Left ventricle myocardium inferior (tissue), 1 donor: ENCODE results near the gene PFDN5. TPM values are rescaled to one million over a fixed set of nuclear protein-coding genes. Genes with fewer than 3 reads are reported as not detected.

Source experiments
- DNase-seq: peaks from one replicate; pipeline ENCODE4 v3.0.0-alpha.2; 2020
- H3K27ac ChIP-seq: fragments of 200-600 bp; replicated peaks from 2 replicates; pipeline ENCODE4 v1.8.0; 2021
- H3K27me3 ChIP-seq: fragments of 200-600 bp; 2 replicates; pipeline ENCODE4 v1.8.0; 2021; ENCODE audit warnings: low read depth
- H3K36me3 ChIP-seq: fragments of 200-600 bp; 2 replicates; pipeline ENCODE4 v1.8.0; 2021
- H3K4me1 ChIP-seq: fragments of 200-600 bp; 2 replicates; pipeline ENCODE4 v1.8.0; 2021
- H3K4me3 ChIP-seq: fragments of 200-600 bp; 2 replicates; pipeline ENCODE4 v1.8.0; 2021; ENCODE audit warnings: mild to moderate bottlenecking, moderate library complexity
- H3K9me3 ChIP-seq: fragments of 200-600 bp; replicated peaks from 2 replicates; pipeline ENCODE4 v1.8.0; 2021
- CTCF ChIP-seq: fragments of 200-600 bp; IDR thresholded peaks from 2 replicates; pipeline ENCODE4 v1.8.0; 2021; ENCODE audit warnings: antibody characterized with exemption, mild to moderate bottlenecking, borderline replicate concordance
- intact Hi-C: fragments of 100-400 bp; cut with micrococcal nuclease; formaldehyde crosslinking; loops from one replicate; pipeline ENCODE4 v1.11.0; 2022
- total RNA-seq: library from RNA; stranded (reverse); fragmentation: NEBNext Ultra II Directional; extraction: Animal tissue kit (Norgen Biotek cat#: 25700); gene quantifications from one replicate; pipeline ENCODE4 v1.2.1, GENCODE V29; 2021
- donor health status: DM: no; HTN: yes; CAD: no; lungs with severe emphysema.

PFDN5 gene
- total RNA-seq, 1 donor from 2014 or later: 399 TPM

GRCh38 chr12:53336181-53336681 is 40.9 kb downstream of the PFDN5 start, which contains the start of gene SP7:
Gene SP7, minus strand, starts transcription at chr12:53336354. Its CDS starts 708 bp downstream, at chr12:53335646.
- no peak for DNase-seq
- Histone ChIP-seq H3K36me3 (no peaks in the 10 kb centered on the region), H3K4me1 (no peaks in the 10 kb centered on the region), H3K27me3 (peaks cover 69% of the 10 kb centered on the region), H3K9me3 (no peaks in the 10 kb centered on the region), H3K27ac (no peak within 1 kb of the TSS), H3K4me3 (no peak within 1 kb of the TSS)
- no peak for TF ChIP-seq CTCF
- intact Hi-C loops: no loop called here

- peaks cover 56% of the 10 kb centered on the region for H3K27me3 ChIP-seq
- H3K9me3 ChIP-seq: no peaks in the 10 kb centered on the region
- H3K4me3 ChIP-seq: no peak overlapping the region
- DNase-seq: no peak
- no peaks in the 10 kb centered on the region for H3K4me1 ChIP-seq
- no peaks in the 10 kb centered on the region for H3K36me3 ChIP-seq
- intact Hi-C loops: no loop called here
- TF ChIP-seq CTCF: no peak
- H3K27ac ChIP-seq: no peak overlapping the region
These were observed 42.7 kb downstream of the PFDN5 start for GRCh38 chr12:53338017-53338416.

- DNase-seq: no peak
- no peak for TF ChIP-seq CTCF
- H3K9me3 ChIP-seq: no peaks in the 10 kb centered on the region
These were observed 43.6 kb downstream of the PFDN5 start for GRCh38 chr12:53338916-53339315.

GRCh38 chr12:53340398-53340797 is 45.1 kb downstream of the PFDN5 start:
- intact Hi-C loops: no loop called here
- H3K9me3 ChIP-seq: no peaks in the 10 kb centered on the region
- TF ChIP-seq CTCF: no peak

More at GRCh38 chr12:53338916-53339315, 43.6 kb downstream of the PFDN5 start:
- peaks cover 48% of the 10 kb centered on the region for H3K27me3 ChIP-seq
- no peaks in the 10 kb centered on the region for H3K36me3 ChIP-seq
- intact Hi-C loops: no loop called here
- H3K4me3 ChIP-seq: no peak overlapping the region
- no peak overlapping the region for H3K27ac ChIP-seq
- H3K4me1 ChIP-seq: no peaks in the 10 kb centered on the region

GRCh38 chr12:53343449-53343848 is 48.1 kb downstream of the PFDN5 start:
- peaks cover 22% of the 10 kb centered on the region for H3K4me1 ChIP-seq
- H3K4me3 ChIP-seq: no peak overlapping the region
- no peaks in the 10 kb centered on the region for H3K36me3 ChIP-seq
- peaks cover 6% of the 10 kb centered on the region for H3K27me3 ChIP-seq
- no peaks in the 10 kb centered on the region for H3K9me3 ChIP-seq
- no peak for TF ChIP-seq CTCF
- no peak for DNase-seq
- intact Hi-C loops: no loop called here
- H3K27ac ChIP-seq: no peak overlapping the region

More at GRCh38 chr12:53340398-53340797, 45.1 kb downstream of the PFDN5 start:
- DNase-seq: no peak
- Histone ChIP-seq H3K4me3 (no peak overlapping the region), H3K27me3 (peaks cover 35% of the 10 kb centered on the region), H3K4me1 (peaks cover 13% of the 10 kb centered on the region), H3K36me3 (no peaks in the 10 kb centered on the region), H3K27ac (no peak overlapping the region)
